ENCODE measurements around the gene SMIM15.

GRCh38 chr5:61180886-61181285, 18.6 kb upstream of the SMIM15 start:
- no peak for TF ChIP-seq CTCF (IDR thresholded peaks at IDR 0.05; ENCODE audit: poor library complexity)
- no peak for TF ChIP-seq EZH2 (IDR thresholded peaks at IDR 0.05; ENCODE audit: borderline replicate concordance)
- TF ChIP-seq EZH2phosphoT487 (IDR thresholded peaks at IDR 0.05; ENCODE audit: low read depth, severe bottlenecking, unreplicated experiment), result no peak

All from hepatocyte (in vitro differentiated cells).